Measurements from ENCODE around the gene ARHGAP27. TPM values are rescaled to one million over a fixed set of nuclear protein-coding genes. Genes with fewer than 3 reads are reported as not detected.
A peak's percentile ranks its signal among the peaks of the same experiment; 100 is the strongest.

Gene ARHGAP27
- total and polyA plus RNA-seq, 2 of the 13 experiments (the other 11 are each of a cell fraction or from before 2014, with no cell fraction given), result 15.5 to 18.9 TPM

DNA sequence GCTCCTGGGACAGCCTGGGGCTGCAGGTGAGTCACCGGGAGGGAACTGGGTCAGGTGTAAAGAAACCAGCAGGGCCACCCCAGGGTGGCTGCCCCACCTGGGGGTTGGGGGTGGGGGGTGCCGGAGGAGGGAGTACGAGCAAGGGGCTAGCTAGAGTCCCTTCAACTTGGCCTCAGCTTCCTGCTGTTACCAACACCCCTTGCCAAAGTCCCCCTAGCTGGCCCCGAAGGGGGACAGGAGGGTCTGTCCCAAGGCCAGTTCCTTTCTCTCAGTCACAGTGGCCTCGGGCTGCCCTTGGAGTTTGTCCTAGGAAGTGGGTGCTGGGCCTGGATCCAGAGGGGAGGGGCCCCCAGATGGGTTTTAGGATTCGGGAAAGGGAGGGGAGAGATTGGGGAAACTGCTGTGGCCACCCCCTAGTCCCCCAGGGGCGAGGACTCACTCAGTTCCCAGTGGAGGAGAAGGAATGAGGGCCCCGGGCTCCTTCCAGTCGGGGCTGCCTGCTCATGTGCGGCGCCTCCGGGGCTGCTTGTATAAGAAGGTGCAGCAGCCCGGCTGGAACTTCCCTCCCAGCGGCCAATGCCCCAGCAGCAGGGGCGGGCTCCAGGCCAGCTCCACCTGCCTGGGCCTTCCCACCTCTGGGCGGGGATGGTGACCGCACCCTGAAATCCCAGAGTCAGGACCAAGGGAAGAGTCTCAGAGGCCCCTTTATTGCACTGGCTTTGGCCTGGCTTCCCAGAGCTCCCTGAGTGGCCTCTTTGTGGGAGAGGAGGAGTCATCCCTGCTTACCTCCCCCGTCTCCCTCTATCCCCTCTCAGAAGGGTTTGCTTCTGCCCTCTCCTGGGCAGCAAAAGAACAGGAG is 7.3 kb downstream of the ARHGAP27 start (continued):
- TF ChIP-seq, protein P1, sequence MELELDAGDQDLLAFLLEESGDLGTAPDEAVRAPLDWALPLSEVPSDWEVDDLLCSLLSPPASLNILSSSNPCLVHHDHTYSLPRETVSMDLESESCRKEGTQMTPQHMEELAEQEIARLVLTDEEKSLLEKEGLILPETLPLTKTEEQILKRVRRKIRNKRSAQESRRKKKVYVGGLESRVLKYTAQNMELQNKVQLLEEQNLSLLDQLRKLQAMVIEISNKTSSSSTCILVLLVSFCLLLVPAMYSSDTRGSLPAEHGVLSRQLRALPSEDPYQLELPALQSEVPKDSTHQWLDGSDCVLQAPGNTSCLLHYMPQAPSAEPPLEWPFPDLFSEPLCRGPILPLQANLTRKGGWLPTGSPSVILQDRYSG (CRISPR knock-in tag; IDR thresholded peaks at IDR 0.05), result no peak
- TF ChIP-seq TBX2 (CRISPR knock-in tag; IDR thresholded peaks at IDR 0.05; ENCODE audit: borderline replicate concordance), result peak; percentile 64
- peak; percentile 52 for TF ChIP-seq ASH2L (IDR thresholded peaks at IDR 0.05; ENCODE audit: insufficient read length, low read depth, low read length)
- TF ChIP-seq TOPORS (CRISPR knock-in tag; IDR thresholded peaks at IDR 0.05), result no peak
- no peak for TF ChIP-seq SNRNP70 (IDR thresholded peaks at IDR 0.05; ENCODE audit: low read depth, low read length)
- peak; percentile 80 for TF ChIP-seq RBFOX2 (IDR thresholded peaks at IDR 0.05; ENCODE audit: low read depth, low read length)
- no peak for TF ChIP-seq ETV6 (CRISPR knock-in tag; conservative IDR thresholded peaks at IDR 0.05)
- no peak for TF ChIP-seq FOXO4 (CRISPR knock-in tag; conservative IDR thresholded peaks at IDR 0.05)
- TF ChIP-seq DPF2 (CRISPR knock-in tag; IDR thresholded peaks at IDR 0.05; ENCODE audit: borderline replicate concordance, low read depth), result no peak
- no peak for TF ChIP-seq GLMP (CRISPR knock-in tag; IDR thresholded peaks at IDR 0.05; ENCODE audit: borderline replicate concordance)
- TF ChIP-seq CEBPZ (IDR thresholded peaks at IDR 0.05; ENCODE audit: low read length), result no peak
- TF ChIP-seq CCAR2 (optimal IDR thresholded peaks at IDR 0.05; ENCODE audit: low read depth, low read length), result no peak
- TF ChIP-seq SATB2 (CRISPR knock-in tag; IDR thresholded peaks at IDR 0.05), result no peak
- TF ChIP-seq ZNF367 (CRISPR knock-in tag; IDR thresholded peaks at IDR 0.05; ENCODE audit: borderline replicate concordance), result 0 out of 2 replicates have a peak, but pooled peaks have one; percentile 57
- no peak for TF ChIP-seq ZNF34 (CRISPR knock-in tag; IDR thresholded peaks at IDR 0.05; ENCODE audit: borderline replicate concordance)
- TF ChIP-seq FOXP1 (IDR thresholded peaks at IDR 0.05), result no peak
- peak; percentile 43; the same call in 1 of the 2 replicates for TF ChIP-seq FOXP1 (CRISPR knock-in tag; IDR thresholded peaks at IDR 0.05)
- TF ChIP-seq ATF7 (IDR thresholded peaks at IDR 0.05), result no peak
- no peak; the same call in 1 of the 2 replicates for TF ChIP-seq ATF7 (CRISPR knock-in tag; IDR thresholded peaks at IDR 0.05)
- peak; percentile 73; the same call in 1 of the 2 replicates for TF ChIP-seq KDM3A (CRISPR knock-in tag; IDR thresholded peaks at IDR 0.05; ENCODE audit: low read depth)
- TF ChIP-seq ZNF556 (CRISPR knock-in tag; IDR thresholded peaks at IDR 0.05; ENCODE audit: borderline replicate concordance), result peak; percentile 44; the same call in 1 of the 2 replicates
- TF ChIP-seq ZNF225 (CRISPR knock-in tag; IDR thresholded peaks at IDR 0.05), result no peak; the same call in 1 of the 2 replicates
- TF ChIP-seq ZSCAN22 (CRISPR knock-in tag; IDR thresholded peaks at IDR 0.05), result no peak
- TF ChIP-seq ZNF558 (CRISPR knock-in tag; IDR thresholded peaks at IDR 0.05; ENCODE audit: borderline replicate concordance), result no peak

All from HepG2 (cell line).